Measurements from ENCODE around the gene CGB3.
"Not testable (repeated sequence)": the region's sequence is repeated elsewhere in the genome, so short reads cannot be mapped to it uniquely, and the experiment has no call there.

Gene CGB3

DNA sequence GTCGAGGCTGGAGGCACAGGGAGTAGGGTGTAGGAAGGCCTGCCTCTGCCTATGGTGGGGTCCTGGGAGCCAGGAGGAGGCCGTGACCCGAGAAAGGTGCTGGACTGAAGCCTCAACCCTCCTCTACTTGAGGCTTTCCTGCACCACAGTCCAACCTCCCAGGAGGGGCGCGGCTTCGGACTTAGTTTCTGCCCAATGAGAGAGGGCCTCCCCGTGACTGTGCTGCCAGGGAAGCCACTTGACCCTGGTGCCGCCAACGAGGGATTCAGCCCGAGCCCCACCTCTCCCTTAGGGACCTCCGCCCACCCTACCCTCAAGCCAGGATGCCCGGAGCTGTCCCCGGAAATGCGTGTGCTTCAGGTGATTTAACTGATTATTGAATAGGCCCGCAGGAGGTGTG, at the start of gene CGB3:
Gene CGB3, minus strand, starts transcription at position 101 of the 400 bp plus-strand sequence. CDS start 362 bp downstream, outside the sequence.
- not testable (repeated sequence) for DNase-seq (ENCODE audit: low spot score)

GRCh38 chr19:49071860-49072547, 47.9 kb upstream of the CGB3 start:
- DNase-seq (ENCODE audit: low spot score), result no peak

DNA sequence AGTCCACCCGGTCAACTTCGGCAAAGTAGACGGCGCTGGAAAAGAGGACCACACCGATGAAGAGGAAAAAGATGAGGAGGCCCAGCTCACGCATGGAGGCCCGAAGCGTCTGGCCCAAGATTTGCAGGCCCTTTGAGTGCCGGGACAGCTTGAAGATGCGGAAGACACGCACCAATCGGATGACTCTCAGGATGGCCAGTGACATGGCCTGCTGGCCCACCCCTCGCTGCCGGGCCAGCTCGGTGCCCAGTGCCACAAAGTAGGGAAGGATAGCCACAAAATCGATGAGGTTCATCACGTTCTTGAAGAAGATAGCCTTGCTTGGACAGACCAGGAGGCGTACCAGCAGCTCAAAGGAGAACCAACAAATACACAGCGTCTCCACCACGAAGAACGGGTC, 46.3 kb upstream of the CGB3 start:
- DNase-seq (ENCODE audit: low spot score), result no peak

DNA sequence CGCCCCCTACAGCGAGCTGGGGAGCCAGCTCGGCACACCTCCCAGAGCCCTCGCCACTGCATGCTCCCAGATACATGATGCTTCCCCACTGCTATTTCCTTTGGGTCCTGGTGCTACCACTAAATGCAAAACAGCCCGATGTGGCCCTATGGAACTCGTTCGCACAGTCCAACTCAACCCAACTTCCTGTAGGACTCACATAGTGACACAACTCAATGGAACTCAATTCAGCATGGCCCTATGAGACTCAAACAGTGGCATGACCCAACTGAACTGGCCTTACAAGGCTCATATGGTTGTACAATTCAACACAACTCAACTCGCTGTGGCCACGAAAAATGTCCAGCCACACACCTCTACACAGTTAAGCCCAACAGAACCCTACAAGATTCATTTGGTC, 44.9 kb upstream of the CGB3 start:
- DNase-seq (ENCODE audit: low spot score), result no peak

GRCh38 chr19:49067554-49067953, 43.4 kb upstream of the CGB3 start:
- no peak for DNase-seq (ENCODE audit: low spot score)

DNA sequence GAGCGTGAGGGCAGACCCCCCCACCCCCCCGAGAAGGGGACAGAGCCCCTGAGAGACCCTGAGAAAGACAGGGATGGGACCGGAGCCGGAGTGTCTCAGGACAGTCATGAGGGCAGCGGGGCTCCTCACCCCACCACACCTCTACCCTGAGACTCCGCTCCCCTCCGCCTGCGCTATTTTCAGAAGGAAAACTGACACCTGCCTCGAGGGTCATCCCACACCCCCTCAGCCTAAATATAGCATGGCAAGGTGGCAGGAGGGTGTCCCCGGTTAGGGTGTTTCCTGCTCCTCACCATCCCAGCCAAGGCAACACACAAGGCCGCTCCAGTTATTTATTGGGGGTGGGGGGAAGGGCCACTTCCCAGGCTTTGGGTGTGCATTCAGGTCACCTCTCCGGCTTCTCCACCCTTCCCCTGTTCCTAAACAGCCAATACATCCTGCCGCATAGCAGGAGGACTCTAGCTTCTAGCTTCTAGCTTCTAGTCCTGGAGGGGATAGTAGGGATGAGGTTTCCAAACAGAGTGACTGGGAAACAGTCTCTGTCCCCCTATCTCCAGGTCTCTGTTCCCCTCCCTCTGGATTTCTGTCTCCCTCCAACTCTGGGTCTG, 41.9 kb upstream of the CGB3 start:
- DNase-seq (ENCODE audit: low spot score), result no peak

DNA sequence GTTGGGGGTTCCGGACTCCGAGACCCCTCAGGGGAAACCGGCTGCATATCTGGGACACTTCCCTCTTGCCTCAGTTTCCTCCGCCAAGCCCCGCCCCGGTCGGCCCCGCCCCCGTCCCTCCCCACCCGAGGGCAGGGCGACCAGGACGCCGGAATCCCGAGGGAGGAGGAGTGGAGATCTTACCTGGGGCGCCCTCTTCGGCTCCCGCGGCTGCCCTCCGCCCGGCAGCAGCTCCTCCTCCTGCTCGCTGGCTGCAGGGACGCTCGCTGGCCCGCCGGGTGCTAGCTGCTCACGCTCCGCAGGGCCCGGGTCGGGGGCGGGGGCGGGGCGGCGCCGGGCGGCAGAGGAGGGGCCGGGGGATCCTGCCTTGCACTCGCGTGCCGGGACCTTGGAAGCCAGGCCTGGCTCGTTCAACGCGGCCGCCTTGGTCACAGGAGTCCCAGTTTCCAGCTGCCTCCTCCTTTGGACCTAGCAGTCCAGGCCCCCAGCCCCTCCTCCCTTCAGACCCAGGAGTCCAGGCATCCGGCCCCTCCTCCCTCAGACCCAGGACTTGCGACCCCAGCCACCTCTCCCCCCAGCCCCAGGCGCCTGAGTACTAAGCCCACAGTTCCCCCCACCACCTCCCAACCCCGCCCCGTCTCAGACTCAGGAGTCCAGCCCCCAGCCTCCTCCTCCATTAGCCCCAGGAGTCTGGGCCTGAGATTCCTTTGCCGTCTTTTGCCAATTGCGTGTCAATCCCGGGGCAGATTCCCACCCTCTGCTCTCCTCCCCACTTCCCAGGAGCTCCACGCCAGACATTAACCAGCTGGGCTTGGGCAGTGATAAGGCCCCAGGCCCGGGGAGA, 40.9 kb upstream of the CGB3 start, which contains the start of gene NTF4:
Gene NTF4, minus strand, starts transcription at position 51 of the 844 bp plus-strand sequence. CDS start 2,821 bp downstream, outside the sequence.
- no peak for DNase-seq (ENCODE audit: low spot score)

- DNase-seq (ENCODE audit: low spot score), result no peak
Measured at GRCh38 chr19:49064029-49064629, 40.0 kb upstream of the CGB3 start.

DNA sequence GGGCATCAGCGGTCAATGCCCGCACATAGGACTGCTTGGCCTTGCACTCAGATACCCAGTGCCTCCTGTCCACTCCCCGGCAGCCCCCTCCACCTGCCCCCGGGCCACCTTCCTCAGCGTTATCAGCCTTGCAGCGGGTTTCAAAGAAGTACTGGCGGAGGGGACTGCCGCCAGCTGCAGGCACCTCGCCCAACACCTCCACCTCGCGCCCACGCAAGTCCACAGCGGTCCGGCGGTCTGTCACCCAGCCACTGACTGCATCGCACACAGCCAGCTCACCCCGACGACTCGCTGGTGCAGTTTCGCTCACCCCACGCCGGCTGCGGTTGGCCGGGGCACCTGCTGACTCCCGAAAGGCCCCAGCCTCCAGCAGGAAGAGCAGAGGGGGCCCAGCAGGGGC, 37.3 kb upstream of the CGB3 start:
- no peak for DNase-seq (ENCODE audit: low spot score)

DNA sequence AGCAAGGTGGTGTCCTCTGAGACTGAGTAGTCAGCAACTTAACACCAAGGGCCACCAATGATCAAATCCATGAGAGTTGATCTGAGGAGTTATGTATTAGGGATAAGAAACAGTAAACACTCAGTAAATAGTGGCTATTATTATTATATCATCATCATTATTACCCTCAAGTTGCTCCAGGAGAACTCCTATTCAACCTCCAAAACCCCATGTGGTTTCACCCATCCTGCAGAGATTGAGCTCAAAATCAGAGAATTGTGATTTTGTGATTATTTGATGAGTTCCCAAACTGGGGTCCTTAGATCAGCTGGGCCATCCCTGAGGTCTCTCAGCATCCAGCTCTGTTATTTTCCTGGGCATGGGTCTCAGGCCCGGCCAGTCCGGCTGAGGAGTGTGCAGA, 36.9 kb upstream of the CGB3 start:
- DNase-seq (ENCODE audit: low spot score), result no peak

DNA sequence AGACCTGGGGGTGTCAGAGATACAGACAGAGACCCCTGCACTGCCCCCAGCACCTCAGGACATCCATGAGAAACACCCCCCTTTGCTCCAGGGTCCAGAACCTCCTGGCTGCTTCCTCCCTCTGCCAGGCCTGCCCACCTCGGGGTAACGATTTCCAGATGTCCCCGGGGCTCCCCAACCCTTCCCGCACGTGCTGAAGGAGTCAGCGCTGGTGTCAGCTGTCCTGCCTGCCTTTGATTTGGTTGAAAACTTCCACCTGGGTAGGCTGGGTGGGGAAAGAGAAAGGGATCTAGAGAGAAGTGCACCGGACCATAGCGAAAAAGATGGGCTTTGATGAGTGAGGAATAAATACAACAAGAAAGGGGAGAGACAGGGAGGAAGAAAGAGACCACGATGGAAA, 34.9 kb upstream of the CGB3 start:
- no peak for DNase-seq (ENCODE audit: low spot score)

- no peak for DNase-seq (ENCODE audit: low spot score)
Measured at GRCh38 chr19:49058562-49058961, 34.4 kb upstream of the CGB3 start.

DNA sequence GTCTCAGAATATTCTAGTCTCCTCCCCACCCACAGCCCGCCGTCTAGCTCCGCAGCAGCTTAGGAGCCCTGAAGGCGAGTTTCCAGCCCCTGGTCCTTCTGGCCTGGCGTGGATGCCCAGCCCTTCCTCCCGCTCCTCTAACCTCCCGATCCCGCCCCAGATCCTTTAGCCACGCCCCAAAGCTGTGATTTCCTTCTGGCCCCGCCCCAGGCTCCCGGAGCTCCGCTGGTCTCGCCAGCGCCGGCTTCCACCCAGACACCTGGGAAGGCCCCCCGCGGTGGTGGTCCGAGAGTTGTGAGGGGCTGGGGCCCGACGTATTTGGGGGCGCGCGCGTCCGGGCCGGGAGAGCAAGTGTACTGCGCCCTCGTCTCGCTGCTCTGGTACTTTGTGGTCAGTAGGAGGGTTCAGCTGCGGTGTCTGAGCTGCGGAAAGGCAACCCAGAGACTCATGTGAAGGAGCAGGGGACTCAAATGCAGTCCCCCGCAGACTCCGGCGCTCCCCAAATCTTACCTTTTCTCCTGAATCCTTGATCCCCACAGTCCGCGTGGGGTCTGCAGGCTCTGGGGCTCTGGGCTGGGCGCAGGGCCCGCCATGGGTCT, 33.6 kb upstream of the CGB3 start, which contains the start of gene CGB7:
Gene CGB7, minus strand, starts transcription at position 114 of the 599 bp plus-strand sequence. CDS start 2,374 bp downstream, outside the sequence.
- DNase-seq (ENCODE audit: low spot score), result no peak

GRCh38 chr19:49056902-49057596, 32.9 kb upstream of the CGB3 start:
- not testable (repeated sequence) for DNase-seq (ENCODE audit: low spot score)

GRCh38 chr19:49056101-49056901, 32.2 kb upstream of the CGB3 start:
- DNase-seq (ENCODE audit: low spot score), result no peak

DNA sequence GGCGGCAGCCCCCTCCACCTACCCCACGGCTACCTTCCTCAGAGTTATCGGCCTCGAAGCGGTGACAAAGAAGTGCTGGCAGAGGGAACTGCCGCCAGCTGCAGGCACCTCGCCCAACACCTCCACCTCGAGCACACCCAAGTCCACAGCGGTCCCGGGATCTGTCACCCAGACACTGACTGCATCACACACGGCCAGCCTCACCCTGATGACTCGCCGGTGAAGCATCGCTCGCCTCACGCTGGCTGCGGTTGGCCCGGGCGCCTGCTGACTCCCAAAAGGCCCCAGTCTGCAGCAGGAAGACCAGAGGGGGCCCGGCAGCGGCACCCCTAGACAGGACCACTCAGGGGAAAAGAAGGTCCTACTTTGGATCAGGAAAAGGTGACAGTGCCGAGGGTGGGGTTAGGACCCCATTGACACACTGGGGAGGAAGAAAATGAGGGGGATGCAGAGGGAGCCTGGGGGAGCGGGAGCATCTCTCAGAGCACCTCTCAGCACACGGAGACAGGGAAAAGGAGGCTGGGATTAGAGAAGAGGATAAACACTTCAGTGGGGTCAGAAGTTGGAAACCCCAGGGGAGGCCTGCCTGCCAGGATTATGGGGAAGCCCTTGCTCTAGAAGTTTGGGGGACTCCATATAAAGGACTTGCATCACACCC, 26.4 kb upstream of the CGB3 start:
- DNase-seq (ENCODE audit: low spot score), result not testable (repeated sequence)

DNA sequence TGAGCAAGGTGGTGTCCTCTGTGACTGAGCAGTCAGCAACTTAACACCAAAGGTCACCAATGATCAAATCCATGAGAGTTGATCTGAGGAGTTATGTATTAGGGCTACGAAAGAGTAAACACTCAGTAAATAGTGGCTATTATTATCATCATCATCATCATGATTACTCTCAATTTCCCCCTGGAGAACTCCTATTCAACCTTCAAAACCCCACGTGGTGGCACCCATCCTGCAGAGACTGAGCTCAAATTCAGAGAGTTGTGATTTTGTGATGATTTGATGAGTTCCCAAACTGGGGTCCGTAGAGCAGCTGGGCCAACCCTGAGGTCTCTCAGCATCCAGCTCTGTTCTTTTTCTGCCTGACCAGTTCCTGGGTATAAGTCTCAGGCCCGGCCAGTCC, 25.7 kb upstream of the CGB3 start:
- not testable (repeated sequence) for DNase-seq (ENCODE audit: low spot score)

DNA sequence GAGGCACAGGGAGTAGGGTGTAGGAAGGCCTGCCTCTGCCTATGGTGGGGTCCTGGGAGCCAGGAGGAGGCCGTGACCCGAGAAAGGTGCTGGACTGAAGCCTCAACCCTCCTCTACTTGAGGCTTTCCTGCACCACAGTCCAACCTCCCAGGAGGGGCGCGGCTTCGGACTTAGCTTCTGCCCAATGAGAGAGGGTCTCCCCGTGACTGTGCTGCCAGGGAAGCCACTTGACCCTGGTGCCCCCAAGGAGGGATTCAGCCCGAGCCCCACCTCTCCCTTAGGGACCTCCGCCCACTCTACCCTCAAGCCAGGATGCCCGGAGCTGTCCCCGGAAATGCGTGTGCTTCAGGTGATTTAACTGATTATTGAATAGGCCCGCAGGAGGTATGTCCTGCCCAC, 24.9 kb upstream of the CGB3 start, which contains the start of gene CGB8:
Gene CGB8, minus strand, starts transcription at position 101 of the 400 bp plus-strand sequence. CDS start 372 bp downstream, outside the sequence.
- not testable (repeated sequence) for DNase-seq (ENCODE audit: low spot score)

DNA sequence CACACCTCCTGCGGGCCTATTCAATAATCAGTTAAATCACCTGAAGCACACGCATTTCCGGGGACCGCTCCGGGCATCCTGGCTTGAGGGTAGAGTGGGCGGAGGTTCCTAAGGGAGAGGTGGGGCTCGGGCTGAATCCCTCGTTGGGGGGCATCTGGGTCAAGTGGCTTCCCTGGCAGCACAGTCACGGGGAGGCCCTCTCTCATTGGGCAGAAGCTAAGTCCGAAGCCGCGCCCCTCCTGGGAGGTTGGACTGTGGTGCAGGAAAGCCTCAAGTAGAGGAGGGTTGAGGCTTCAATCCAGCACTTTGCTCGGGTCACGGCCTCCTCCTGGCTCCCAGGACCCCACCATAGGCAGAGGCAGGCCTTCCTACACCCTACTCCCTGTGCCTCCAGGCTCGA, 19.4 kb upstream of the CGB3 start, which contains the start of gene CGB5:
Gene CGB5, plus strand, starts transcription at position 301 of the 400 bp plus-strand sequence. CDS start 362 bp downstream, outside the sequence.
- not testable (repeated sequence) for DNase-seq (ENCODE audit: low spot score)

Data from left forelimb (tissue), 1 donor.